Uterus (tissue), 2 donors: ENCODE measurements around the gene PBOV1.

ENCODE experiments used
- POLR2A ChIP-seq, 2 donors: fragments of 450-650 bp; IDR thresholded peaks; one replicate each; pipeline ENCODE4 v1.6.1; 2016; ENCODE audit warnings: antibody characterized with exemption in 2 of 2, mild to moderate bottlenecking in 1 of 2, moderate library complexity in 1 of 2
- TF ChIP-seq, protein P1 (sequence below), 4 experiments: fragments of 200-600 bp in 2 of 4; fragments of 450-650 bp in 2 of 4; sonication (generic) in 2 of 4; IDR thresholded peaks; one replicate each; pipeline ENCODE4 v1.5.1; 2016 to 2019; ENCODE audit warnings: antibody characterized with exemption in 4 of 4, mild to moderate bottlenecking in 2 of 4, moderate library complexity in 1 of 4

- TF ChIP-seq, protein P1, sequence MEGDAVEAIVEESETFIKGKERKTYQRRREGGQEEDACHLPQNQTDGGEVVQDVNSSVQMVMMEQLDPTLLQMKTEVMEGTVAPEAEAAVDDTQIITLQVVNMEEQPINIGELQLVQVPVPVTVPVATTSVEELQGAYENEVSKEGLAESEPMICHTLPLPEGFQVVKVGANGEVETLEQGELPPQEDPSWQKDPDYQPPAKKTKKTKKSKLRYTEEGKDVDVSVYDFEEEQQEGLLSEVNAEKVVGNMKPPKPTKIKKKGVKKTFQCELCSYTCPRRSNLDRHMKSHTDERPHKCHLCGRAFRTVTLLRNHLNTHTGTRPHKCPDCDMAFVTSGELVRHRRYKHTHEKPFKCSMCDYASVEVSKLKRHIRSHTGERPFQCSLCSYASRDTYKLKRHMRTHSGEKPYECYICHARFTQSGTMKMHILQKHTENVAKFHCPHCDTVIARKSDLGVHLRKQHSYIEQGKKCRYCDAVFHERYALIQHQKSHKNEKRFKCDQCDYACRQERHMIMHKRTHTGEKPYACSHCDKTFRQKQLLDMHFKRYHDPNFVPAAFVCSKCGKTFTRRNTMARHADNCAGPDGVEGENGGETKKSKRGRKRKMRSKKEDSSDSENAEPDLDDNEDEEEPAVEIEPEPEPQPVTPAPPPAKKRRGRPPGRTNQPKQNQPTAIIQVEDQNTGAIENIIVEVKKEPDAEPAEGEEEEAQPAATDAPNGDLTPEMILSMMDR (IDR thresholded peaks at IDR 0.05) = no peak
- no peak for TF ChIP-seq POLR2A (IDR thresholded peaks at IDR 0.05)
Observed at GRCh38 chr6:138242987-138243592, 24.8 kb upstream of the PBOV1 start.
